Skeletal muscle satellite cell (primary cell): ENCODE data around the gene EFCC1.
A peak's percentile ranks its signal among the peaks of the same experiment; 100 is the strongest.

Experiments
- H3K27me3 ChIP-seq: 2 replicates; pipeline ENCODE4 v1.7.0; 2013; ENCODE audit warnings: low read length; ENCODE audit not compliant: control insufficient read depth, insufficient read depth
- H3K36me3 ChIP-seq: 2 replicates; pipeline ENCODE4 v1.7.0; 2013; ENCODE audit warnings: mild to moderate bottlenecking, control low read depth, low read length; ENCODE audit not compliant: insufficient read depth
- H3K4me1 ChIP-seq: 2 replicates; pipeline ENCODE4 v1.7.0; 2013; ENCODE audit warnings: low read length; ENCODE audit not compliant: control insufficient read depth, insufficient read depth
- H3K4me2 ChIP-seq: 2 replicates; pipeline ENCODE4 v1.7.0; 2013; ENCODE audit warnings: mild to moderate bottlenecking, low read length
- H3K4me3 ChIP-seq: 2 replicates; pipeline ENCODE4 v1.7.0; 2013; ENCODE audit warnings: low read length
- H3K9ac ChIP-seq: 2 replicates; pipeline ENCODE4 v1.7.0; 2013; ENCODE audit warnings: mild to moderate bottlenecking, low read depth, low read length, moderate library complexity
- H3K9me3 ChIP-seq: replicated peaks from 2 replicates; pipeline ENCODE4 v1.7.0; 2013; ENCODE audit warnings: mild to moderate bottlenecking, control low read depth, low read length

The EFCC1 gene

DNA sequence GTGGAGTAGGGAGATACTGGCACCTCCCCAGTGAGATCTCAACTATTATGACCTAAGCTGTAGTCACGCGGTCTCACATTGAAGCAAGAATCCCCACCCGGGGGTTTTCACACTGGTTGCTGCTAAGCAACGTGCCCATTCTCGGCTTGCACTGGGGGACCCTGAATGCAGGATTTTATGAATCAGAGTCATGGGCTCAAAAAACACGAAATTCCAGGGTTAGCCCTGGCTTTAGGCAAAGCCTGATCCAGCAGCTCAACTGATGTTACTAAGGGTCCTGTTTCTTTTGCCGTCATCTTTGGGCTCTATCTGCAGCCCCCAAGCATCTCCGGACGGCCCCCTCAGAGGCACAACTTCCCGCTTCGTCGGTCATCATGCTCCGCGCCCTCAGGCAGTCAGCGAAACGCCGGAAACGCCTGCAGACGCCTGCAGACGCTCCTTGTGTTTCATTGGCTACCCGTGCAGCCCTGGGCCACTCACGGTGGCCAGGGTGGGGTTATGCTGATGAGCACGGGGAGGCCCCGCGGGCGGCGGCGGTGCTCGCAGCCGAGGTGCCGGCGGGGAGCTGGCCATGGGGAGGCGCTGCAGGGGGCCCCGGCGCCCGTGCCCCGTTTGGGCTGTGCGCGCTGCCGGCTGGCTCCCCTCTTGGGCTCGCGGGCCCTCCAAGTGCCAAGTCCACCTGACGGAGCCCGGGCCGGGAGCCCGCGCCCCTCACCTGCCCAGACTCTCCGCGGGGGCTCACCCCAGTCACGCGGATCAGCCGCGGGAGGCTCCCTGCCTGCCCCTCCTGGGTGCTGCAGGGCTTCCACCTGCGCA is 25.8 kb downstream of the EFCC1 start:
- Histone ChIP-seq H3K36me3 (no peaks in the 10 kb centered on the region), H3K4me1 (peaks cover 4% of the 10 kb centered on the region), H3K4me3 (peak overlapping the region; percentile 55), H3K27me3 (peaks cover 50% of the 10 kb centered on the region), H3K9me3 (no peaks in the 10 kb centered on the region), H3K9ac (no peak overlapping the region), H3K4me2 (peak overlapping the region; percentile 61)

DNA sequence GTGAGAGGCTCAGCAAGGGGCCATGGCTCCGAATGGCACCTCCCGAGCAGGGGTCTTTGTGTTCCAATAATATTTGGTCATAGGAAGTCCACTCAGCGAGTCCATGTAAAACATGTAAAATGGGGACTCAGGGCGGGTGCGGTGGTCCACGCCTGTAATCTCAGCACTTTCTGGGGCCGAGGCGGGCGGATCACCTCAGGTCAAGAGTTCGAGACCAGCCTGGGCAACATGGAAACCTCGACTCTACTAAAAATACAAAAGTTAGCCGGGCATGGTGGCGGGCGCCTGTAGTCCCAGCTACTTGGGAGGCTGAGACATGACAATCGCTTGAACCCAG is 26.4 kb downstream of the EFCC1 start:
- peak overlapping the region; percentile 61 for H3K4me2 ChIP-seq
- no peak overlapping the region for H3K9ac ChIP-seq
- peaks cover 46% of the 10 kb centered on the region for H3K27me3 ChIP-seq
- no peaks in the 10 kb centered on the region for H3K9me3 ChIP-seq
- H3K4me3 ChIP-seq: peak overlapping the region; percentile 55
- H3K4me1 ChIP-seq: peaks cover 4% of the 10 kb centered on the region
- H3K36me3 ChIP-seq: no peaks in the 10 kb centered on the region

DNA sequence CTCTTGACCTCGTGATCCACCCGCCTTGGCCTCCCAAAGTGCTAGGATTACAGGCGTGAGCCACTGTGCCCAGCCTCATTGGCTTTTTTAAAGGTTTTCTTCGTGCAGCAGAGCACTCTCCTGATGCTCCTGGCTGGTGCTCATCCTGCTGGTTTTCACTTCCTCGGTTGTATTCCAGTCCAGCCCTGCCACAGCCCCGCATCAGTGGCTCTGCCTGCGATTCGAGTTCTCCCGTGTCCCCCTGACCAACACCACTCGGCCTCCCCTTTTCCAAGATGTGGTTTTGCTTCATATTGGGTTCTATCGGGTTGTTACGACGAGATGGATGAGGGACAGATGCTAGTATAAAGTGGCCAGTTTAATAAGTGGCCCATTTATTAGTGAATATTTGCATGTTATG is 27.8 kb downstream of the EFCC1 start:
- H3K27me3 ChIP-seq: peaks cover 46% of the 10 kb centered on the region

DNA sequence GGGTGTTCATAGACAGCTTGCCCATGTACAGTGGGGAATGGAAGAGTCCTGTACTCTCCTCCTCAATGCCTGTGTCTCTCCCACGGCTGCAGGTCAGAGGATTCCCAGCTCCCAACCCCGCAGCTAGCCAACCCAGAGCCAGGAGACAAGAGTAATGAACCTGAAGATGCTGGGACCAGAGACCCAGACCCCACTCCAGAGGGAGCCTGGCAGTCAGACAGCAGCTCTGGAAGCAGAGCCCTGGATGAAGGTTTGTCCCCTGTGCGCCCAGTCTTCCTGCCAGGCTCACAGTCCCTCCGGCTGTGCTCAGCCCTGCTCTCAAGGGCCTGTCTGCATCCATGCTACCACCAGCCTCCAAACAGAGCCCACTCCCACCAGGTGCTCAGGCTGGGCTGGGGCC is 29.5 kb downstream of the EFCC1 start:
- no peaks in the 10 kb centered on the region for H3K9me3 ChIP-seq
- H3K9ac ChIP-seq: no peak overlapping the region
- no peaks in the 10 kb centered on the region for H3K36me3 ChIP-seq
- no peak overlapping the region for H3K4me2 ChIP-seq
- H3K4me1 ChIP-seq: peaks cover 4% of the 10 kb centered on the region
- peaks cover 40% of the 10 kb centered on the region for H3K27me3 ChIP-seq
- H3K4me3 ChIP-seq: no peak overlapping the region

More for the DNA sequence above, 27.8 kb downstream of the EFCC1 start:
- no peaks in the 10 kb centered on the region for H3K36me3 ChIP-seq
- no peaks in the 10 kb centered on the region for H3K9me3 ChIP-seq
- no peak overlapping the region for H3K4me3 ChIP-seq
- H3K4me1 ChIP-seq: peaks cover 4% of the 10 kb centered on the region
- H3K9ac ChIP-seq: no peak overlapping the region
- H3K4me2 ChIP-seq: no peak overlapping the region

DNA sequence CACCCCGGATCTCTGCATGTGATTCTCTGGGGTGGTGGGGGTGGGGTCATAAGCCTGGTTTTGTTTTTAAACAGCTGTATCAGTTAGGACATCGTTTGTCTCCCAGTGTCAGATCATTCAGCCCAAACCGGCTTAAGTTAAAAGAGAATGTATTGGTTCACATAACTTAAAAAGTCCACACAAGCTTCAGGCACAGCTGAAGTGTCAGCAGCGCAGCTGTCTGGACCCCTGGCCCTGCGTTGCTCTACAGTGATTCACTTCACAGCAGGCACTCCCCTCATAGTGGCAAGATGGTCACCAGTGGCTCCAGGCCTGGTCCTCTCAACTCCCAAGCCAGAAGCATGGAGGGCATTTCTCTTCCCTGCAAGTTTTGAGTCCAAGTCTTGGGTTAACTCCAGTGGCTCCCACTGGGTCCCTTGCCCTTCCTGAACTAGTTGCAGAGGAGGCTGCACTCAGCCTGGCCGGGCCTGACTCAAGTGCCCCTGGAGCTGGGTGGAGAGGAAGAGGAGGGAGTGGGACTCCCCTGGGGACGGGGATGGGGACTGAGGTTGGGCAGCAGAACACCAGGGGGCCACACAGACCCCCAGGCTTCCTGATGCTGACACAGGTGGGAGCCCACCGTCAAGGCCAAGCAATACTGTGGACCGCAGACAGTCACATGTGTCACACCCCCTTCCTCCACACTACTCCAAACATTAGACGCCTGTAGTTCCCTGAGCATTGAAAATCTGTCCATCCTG is 30.5 kb downstream of the EFCC1 start:
- peaks cover 36% of the 10 kb centered on the region for H3K27me3 ChIP-seq
- peaks cover 4% of the 10 kb centered on the region for H3K4me1 ChIP-seq
- no peaks in the 10 kb centered on the region for H3K36me3 ChIP-seq
- H3K4me3 ChIP-seq: no peak overlapping the region
- H3K9ac ChIP-seq: no peak overlapping the region
- no peaks in the 10 kb centered on the region for H3K9me3 ChIP-seq
- no peak overlapping the region for H3K4me2 ChIP-seq

DNA sequence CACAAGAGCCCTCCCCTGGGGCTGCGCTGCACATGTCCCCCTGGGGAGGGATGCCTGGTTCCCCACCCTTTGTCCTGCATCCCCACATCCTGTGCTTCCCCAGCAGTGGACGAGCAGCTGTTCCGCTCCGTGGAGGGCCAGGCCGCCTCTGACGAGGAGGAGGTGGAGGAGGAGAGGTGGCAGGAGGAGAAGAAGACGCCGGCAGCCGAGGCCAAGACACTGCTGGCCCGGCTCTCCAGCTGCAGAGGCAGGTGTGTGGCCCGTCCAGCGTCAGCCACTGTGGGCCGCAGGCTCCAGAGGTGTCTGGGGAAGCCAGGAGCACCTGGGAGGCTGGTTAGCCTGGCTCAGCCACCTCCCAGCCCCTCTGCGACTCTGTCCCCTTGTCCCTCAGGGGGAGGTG is 31.6 kb downstream of the EFCC1 start:
- H3K4me1 ChIP-seq: no peaks in the 10 kb centered on the region
- H3K27me3 ChIP-seq: peaks cover 34% of the 10 kb centered on the region
- no peak overlapping the region for H3K4me2 ChIP-seq
- H3K9me3 ChIP-seq: no peaks in the 10 kb centered on the region
- H3K4me3 ChIP-seq: no peak overlapping the region
- H3K36me3 ChIP-seq: no peaks in the 10 kb centered on the region
- H3K9ac ChIP-seq: no peak overlapping the region

DNA sequence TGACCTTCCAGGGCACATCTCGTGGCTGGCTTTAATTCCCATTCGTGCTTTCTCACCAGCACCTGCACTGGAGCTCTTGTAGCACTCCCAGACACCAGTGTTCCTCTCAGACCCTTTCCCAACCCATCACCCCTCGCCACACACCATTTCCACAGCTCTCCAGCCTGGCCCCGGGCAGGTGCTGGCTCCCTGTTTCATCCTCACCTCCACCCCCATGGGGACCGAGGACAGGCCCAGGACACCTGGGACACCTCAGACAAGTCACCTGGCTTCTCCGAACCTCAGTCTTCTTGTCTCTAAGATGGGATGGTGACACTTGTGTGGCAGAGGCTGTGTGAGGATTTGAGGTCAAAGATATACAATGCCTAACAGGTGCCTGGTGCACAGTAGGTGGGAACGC is 32.0 kb downstream of the EFCC1 start:
- Histone ChIP-seq H3K4me3 (no peak overlapping the region), H3K36me3 (no peaks in the 10 kb centered on the region), H3K9me3 (no peaks in the 10 kb centered on the region), H3K9ac (no peak overlapping the region), H3K4me1 (no peaks in the 10 kb centered on the region), H3K4me2 (no peak overlapping the region), H3K27me3 (peaks cover 37% of the 10 kb centered on the region)

DNA sequence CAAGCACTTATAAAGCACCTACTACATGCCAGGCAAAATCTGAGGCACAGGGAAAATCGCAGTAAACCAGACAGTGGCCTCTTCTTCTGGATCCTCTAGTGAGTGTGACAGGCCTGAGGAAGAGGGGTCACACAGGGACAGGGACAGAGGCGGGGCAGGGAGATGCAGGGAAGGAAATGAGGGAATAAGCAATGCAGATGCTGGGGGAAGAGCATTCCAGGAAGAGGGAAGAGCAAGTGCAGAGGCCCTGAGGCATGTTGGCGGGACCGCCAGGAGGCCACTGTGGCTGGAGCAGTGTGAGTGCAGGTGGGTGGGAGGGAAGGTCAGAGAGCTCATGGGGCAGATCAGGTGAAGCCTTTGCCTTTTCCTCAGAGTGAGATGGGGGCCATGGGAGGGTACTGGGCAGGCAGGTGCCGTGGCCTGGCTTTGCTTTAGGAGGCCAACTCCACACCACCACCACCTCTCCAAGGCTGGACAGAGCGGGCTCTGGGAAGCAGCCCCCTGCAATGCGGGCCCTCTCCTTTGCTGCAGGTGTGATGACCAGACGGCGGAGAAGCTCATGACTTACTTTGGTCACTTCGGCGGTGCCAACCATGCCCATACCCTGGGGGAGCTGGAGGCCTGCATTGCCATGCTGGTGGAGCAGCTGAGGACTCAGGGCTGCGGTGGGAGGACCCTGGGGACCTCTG is 32.7 kb downstream of the EFCC1 start:
- no peak overlapping the region for H3K4me2 ChIP-seq
- H3K4me1 ChIP-seq: no peaks in the 10 kb centered on the region
- peaks cover 40% of the 10 kb centered on the region for H3K27me3 ChIP-seq
- no peak overlapping the region for H3K9ac ChIP-seq
- no peak overlapping the region for H3K4me3 ChIP-seq
- H3K36me3 ChIP-seq: no peaks in the 10 kb centered on the region
- H3K9me3 ChIP-seq: no peaks in the 10 kb centered on the region

DNA sequence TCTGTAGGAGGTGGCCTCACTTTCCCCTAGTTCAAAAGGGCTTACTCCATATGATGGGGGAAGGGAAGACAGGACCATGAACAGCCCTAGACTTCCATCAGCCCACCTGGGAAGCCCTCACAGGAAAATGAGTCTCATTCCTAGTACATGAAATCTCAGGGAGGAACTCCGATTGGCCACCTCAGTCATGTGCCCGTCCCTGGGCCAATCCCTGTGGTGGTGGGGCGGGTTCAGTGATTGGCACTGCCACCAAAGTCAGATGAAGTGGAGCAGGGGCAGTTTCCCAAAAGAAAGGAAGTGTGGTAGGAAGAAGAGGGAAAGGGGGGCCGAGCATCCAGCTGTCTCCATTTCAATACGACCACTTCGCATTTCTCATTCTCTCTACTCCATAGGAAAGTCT is 33.5 kb downstream of the EFCC1 start:
- Histone ChIP-seq H3K9ac (no peak overlapping the region), H3K36me3 (no peaks in the 10 kb centered on the region), H3K4me2 (no peak overlapping the region), H3K27me3 (peaks cover 44% of the 10 kb centered on the region), H3K9me3 (no peaks in the 10 kb centered on the region), H3K4me1 (no peaks in the 10 kb centered on the region), H3K4me3 (no peak overlapping the region)

DNA sequence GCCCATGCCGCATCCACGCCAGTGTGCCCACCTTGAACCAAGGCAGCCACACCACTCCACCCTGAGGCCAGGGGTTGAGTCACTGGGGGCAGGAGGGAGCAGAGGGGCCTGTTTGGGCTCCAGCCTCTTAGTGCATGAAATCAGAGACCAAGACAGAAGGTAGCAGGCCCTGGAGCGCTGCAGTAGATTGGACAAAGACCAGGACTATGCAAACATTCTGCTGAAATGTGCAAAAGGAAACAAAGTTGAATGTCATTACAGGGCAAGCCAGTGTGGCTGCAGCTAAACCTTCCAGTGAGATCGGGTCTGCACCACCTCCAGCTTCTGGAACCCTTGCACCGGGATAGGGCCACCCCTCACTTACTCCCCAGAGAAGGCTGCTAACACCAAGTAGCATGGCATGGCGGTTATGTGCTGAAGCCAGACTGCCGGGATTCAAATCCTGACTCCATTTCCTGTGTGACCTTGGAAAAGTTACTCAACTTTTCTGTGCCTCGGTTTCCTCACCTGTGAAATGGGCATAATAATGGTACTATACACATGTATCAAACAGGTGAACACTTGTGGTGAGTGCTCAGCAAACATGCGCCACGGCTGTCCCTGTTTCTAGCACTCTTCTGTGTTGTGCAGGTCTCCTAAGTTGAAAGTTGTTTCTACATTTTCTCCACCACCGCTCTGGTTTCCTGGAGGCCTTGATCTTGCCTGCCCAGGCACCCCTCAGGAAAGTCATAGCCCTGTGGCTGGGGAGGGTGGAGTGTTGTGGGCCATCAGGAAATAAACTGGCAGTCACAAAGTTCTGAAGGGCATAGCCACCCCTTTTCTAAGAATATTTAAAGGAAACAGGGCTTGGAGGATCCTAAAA is 34.5 kb downstream of the EFCC1 start:
- H3K9ac ChIP-seq: no peak overlapping the region
- H3K4me3 ChIP-seq: no peak overlapping the region
- no peaks in the 10 kb centered on the region for H3K36me3 ChIP-seq
- H3K4me2 ChIP-seq: no peak overlapping the region
- no peaks in the 10 kb centered on the region for H3K4me1 ChIP-seq
- no peaks in the 10 kb centered on the region for H3K9me3 ChIP-seq
- peaks cover 52% of the 10 kb centered on the region for H3K27me3 ChIP-seq
